GM03348 (cell line): ENCODE data around the gene OSBPL2.
A peak's percentile ranks its signal among the peaks of the same experiment; 100 is the strongest.

Experiments
- DNase-seq: peaks from one replicate; pipeline ENCODE4 v3.0.0; 2012; ENCODE audit warnings: low spot score

Gene OSBPL2

DNA sequence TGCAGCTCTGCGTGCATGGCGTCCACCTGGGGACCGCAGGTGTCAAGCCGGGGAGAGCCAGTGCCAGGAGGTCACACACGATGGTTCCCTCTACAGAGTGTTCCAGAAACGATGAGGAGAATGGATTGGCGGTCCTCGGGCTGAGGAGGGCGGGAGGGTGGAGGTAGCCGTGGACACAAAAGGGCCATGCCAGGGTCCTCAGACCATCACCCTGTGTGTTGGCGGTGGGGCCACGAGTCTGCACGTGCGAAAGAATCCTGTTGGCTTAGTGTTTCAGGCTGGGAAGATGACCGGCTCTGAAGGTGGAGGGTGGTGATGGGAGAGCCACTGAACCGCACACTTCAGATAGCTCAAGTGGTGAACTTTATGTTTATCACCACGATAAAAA is 31.9 kb upstream of the OSBPL2 start:
- DNase-seq, result no peak

GRCh38 chr20:62208061-62208794 is 30.1 kb upstream of the OSBPL2 start:
- DNase-seq, result no peak

DNA sequence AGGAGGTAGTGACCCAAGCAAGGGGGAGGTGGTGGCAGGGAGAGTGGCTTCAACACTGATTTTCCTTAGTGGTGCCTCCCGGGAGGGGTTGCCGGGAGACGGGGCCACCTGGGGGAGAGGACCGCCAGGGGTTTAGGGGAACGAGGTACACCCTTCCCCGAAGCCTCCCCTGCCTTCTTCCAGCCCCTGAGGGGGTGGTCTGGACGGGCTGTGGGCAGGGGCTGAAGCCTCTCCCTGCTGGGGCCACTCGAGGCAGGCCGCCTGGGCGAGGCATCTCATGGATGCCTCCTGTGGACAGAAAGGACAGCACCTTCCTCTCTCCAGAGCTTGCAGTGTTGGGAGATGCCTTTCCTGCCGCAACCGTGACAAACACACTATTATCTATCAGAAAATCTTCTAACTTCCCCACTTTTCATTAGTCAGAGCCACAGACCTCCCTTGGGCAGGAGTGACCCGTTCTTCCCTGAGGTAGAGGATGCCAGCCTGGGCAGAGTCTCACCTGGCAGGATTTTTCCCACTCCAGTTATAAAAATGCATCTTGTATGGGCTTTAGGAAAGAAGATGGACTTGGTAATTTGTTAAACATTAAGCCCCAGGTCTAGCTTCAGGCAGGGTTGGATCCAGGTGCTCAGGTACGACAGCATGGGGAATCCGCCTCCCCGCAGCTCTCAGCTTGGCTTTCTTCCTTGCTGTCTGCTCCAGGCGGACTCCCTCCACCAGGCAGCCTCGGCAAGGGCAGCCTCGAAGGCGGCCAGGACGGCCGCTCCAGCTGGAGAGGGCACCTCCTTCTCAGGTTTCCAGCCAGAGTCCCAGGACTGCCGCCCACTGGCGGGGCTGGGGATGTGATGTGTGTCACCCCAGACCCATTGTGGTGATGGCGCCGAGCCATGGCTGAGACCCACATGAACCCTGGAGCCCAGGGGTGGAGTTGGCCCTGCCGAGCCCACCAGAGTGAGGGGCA is 29.2 kb upstream of the OSBPL2 start:
- DNase-seq, result no peak

GRCh38 chr20:62209850-62210495 is 28.3 kb upstream of the OSBPL2 start:
- no peak for DNase-seq

DNA sequence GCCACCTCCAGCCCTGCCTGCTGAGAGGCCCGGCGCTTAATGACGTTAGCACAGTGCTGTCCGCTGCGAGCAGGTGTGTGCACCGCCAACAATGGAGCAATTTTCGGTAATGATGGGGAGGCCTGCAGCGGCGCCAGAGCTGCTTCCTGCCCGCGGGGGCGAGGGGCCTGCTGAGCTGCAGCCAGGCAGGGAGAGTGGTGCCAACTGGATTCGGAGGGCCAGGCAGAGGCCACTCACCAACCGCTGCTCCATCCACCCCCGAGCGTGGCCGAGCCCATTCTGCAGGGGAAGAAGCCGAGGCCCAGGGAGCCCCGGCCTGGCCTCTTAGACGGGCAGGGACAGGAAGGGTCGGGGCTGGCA is 27.8 kb upstream of the OSBPL2 start:
- DNase-seq, result no peak

DNA sequence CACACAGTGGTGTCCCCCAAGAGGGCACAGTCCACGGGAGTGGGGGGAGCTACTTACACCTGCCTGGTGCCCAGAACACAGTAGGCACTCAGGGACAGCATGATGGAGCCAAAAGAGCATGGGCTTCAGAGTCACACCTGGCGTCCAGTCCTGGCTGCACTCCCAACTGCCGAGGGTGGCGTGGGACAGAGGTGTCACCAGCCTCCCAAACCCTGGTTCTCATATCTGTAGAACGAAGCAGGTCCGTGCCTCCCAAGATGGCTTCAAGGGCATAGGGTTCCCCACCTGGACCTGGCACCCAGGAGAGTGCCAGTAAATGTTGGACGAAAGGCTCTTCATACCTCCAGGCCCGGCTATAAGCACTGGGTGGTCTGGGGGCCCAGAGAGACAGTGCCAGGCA is 27.1 kb upstream of the OSBPL2 start:
- DNase-seq, result no peak

GRCh38 chr20:62211769-62212288 is 26.5 kb upstream of the OSBPL2 start:
- no peak for DNase-seq

GRCh38 chr20:62212299-62212698 is 26.0 kb upstream of the OSBPL2 start:
- DNase-seq, result no peak

DNA sequence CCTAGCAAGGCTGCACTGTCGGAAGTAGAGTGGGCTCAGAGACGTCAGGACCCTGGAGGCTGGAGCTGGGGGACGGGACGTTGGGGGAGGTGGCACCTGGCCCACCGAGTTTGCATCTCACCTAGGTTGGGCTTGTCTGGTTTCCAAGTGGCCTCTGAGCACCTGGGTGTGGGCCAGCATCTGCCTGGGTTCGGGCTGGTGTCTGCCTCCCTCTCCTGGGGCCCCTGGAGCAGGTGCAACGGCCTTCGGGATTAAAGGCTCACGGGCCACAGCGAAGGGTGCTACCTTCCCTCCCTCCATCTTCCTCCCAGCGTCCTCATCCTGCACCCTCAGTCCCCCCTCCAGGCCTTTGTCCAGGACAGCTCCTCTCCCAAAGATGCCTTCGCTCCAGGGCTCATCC is 24.3 kb upstream of the OSBPL2 start:
- no peak for DNase-seq

DNA sequence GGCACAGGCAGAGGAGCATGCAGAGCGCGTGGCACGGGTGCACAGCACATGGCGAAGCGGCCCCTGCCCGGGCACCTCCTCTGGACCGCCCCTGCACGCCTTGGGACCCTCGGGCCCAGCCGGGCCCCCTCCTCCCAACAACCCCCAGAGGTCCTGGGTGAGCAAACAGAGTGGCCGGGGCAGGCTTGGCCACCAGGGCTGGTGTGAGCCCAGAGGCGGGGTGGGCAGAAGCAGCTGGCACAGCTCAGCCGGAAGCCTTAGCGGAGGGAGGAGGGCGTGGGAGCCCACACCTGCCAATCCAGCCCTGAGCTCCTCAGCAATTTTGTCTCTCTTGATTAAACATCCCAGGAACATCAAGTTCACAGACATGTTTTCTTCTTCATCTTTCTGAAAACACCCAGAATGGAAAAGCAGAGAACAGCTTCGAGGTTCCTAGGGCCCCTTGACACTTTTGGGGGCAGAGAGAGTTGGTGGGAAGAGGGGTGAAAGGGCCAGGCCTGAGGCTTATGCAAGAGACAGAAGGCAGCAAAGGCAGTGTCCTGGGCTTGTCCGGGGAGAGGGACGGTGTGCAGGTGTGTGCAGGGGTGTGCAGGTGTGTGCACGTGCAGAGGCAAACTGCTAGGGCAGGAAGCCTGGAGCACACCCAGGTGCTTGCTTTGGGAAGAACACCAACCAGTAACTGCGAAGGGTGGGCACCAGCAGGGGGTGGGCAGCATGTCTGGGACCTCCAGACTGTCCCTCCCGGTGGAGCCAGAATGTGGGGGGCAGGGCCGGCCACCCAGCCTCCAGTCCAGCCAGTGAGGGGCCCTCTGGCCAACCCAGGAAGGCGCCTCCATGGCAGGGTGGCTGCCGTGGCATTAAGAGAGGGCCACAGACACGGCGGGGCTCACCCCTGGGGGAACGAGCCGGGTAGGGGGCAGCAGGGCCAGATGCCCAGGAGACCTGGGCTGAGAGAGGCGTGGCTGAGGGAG is 23.0 kb upstream of the OSBPL2 start:
- no peak for DNase-seq

DNA sequence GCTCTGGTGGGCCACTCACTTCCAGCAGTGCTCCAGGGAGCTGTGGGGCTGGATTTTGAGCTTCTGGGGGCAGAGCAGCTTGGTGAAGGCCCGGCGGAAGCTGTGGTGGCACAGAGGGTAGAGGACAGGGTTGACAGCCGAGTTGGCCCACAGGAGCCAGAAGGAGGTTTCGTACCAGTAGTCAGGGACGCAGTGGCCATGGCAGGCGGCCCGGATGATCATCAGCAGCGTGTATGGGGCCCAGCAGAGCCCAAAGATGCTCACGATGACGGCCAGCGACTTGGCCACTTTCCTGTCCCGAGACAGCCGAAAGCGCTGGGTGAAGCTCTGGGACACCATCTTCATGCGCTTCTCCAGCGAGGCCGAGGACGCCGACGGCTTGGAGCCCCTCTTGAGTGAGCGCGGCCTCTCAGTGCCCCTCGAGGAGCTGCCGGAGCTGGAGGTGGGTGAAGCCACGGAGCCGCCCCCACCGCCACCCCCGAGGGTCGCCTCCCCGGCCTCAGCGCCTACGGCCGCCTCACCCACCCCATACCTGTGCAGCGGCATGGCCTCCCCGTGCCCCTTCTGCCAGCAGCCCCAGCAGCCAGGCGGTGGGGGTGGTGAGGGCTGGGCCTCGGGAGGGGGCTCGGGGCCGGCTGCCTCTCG is 22.2 kb upstream of the OSBPL2 start:
- no peak for DNase-seq

DNA sequence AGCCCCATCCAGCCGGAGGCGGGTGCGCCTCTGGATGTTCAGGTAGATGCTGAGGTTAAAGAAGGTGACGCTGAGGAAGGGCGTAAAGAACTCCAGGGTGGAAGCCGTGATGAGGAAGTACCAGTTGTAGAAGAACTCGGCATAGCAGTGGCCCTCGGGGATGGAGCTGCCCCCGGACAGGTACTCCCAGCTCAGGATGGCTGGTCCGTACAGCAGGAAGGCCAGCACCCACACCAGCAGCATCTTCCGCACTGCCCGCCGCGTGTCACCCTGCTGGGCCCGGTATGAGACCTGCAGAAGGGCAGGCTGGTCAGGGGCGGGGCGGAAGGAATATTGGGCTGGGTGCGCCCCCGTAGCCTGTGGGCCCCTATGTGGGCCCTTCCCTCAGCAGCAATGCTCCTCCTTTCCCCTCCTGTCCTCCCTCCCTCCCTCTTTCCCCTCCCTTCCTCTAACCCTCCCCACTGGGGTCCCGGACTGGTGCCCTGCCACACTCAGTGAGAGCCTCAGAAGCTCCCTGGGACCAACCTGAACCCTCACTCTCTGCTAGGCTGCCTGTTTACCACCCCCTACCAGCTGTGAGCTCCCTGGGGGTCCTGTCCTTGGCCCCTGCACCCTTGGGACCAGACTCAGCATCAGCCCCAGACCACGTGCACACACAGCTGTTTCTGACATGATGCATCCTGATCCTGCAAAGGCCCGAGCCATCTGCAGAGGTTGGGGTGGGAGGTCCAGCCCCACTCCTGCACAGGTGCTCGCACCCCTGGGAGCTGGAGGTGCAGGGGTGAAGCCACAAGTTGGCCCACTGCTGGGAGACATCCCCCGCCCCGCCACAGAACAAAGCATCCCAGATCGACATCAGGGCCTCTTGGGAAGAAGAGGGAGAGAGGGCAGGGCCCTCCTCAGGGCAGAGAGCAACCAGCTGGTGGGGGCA is 21.4 kb upstream of the OSBPL2 start:
- DNase-seq, result no peak

GRCh38 chr20:62217913-62218773 is 20.2 kb upstream of the OSBPL2 start:
- no peak for DNase-seq

GRCh38 chr20:62219101-62219991 is 19.0 kb upstream of the OSBPL2 start:
- DNase-seq, result peak; percentile 27

- DNase-seq, result peak; percentile 90
Measured at GRCh38 chr20:62219992-62220665, 18.2 kb upstream of the OSBPL2 start, which contains the start of gene HRH3. Gene HRH3 (minus strand): TSS chr20:62220278. CDS start chr20:62219970, 308 bp downstream.

DNA sequence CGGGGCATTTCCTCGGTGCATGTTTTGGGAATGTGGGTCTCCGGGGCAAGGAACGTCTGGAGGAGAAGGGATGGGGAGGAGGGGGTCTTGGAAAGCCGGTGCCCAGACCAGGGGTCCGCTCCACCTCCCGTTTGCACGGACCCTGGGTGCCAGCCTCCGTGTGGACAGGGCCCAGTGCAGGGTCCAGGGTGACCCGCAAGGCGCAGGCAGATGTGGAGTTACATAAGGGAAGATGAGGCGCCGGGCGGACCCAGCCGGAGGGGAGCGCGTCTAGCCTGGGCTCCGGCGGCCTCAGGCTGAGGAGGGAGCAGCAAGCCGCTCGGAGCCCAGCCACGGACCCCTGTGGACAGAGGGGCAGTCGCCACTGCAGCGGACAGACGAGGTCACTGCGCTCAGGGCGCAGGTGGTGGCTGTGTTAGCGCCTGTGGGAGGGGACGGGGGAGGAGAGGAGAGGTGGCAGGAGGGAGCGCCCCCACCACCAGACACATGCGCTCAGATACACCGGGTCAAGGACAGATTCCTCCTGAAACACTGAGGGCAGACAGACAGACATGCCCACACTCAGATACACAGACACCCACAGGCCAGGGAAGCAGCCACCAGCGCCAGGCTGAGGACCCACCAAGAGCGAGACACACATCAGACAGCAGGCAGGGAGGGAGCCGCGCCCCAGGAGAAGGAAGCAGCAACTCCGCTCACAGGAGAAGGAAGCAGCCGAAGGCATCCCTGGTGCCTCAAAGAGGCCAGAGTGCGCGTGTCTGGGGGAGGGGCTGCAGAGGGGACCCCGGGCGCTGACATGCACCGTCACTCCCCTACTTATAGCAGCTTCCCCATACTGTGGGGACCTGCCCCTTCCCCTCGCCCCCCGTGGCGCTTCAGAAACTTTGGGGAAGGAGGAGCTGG is 17.4 kb upstream of the OSBPL2 start:
- DNase-seq, result no peak
